PFSK-1 (cell line): Measurements from ENCODE around the gene PAAF1.

Source experiments
- FOXP2 ChIP-seq: optimal IDR thresholded peaks from 2 replicates; pipeline ENCODE3; 2011; ENCODE audit warnings: borderline replicate concordance, control low read depth, inconsistent platforms; ENCODE audit not compliant: insufficient read depth; ENCODE audit errors: extremely low read length, extremely low read depth
- POLR2AphosphoS5 ChIP-seq: IDR thresholded peaks from 2 replicates; pipeline ENCODE4 v1.6.1; 2012; ENCODE audit warnings: low read depth, mild to moderate bottlenecking, control low read depth, low read length, moderate library complexity
- SIN3A ChIP-seq: IDR thresholded peaks from 2 replicates; pipeline ENCODE4 v1.6.1; 2012; ENCODE audit warnings: mild to moderate bottlenecking, low read length, moderate library complexity, borderline replicate concordance; ENCODE audit not compliant: insufficient read depth
- TAF1 ChIP-seq: IDR thresholded peaks from 2 replicates; pipeline ENCODE4 v1.6.1; 2012; ENCODE audit warnings: low read length, control low read depth, borderline replicate concordance; ENCODE audit not compliant: insufficient read depth
- TF ChIP-seq, protein P1 (sequence below), 2 experiments: IDR thresholded peaks; 2 replicates each; pipeline versions ENCODE4 v1.6.1 to v1.8.0; 2011 to 2012; ENCODE audit warnings: low read depth in 2 of 2, low read length in 2 of 2, control low read depth in 1 of 2, inconsistent platforms in 1 of 2, mild to moderate bottlenecking in 1 of 2, moderate library complexity in 1 of 2; ENCODE audit not compliant: insufficient read depth in 1 of 2

PAAF1 gene

DNA sequence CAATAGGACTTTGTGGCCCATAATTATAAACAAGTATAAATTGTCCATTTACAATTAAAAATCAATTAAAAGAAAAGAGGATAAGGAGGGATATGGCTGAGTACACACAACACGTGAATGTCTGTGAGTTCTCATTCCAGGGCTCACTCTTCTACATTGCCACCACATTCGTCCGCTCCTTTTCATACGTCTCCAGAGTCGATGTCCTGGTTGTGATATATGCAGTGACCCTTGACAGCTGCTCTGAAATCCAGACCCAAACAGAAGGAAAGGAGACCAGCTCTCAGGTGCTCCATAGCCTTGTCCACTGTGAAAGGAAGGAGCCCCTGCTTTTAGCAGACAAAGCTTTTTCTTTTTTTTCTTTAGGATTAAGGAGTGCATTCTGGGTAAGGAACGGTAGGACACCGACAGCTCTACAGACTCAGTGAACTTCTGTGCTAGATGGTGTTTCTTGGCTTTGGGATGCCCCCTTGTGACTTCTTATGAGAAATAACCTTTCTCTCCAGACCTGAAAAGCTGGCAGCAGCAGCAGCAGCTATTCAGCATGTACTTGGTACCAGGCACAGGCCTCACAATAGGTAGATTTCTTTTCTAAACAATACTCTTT is 54.3 kb downstream of the PAAF1 start:
- TF ChIP-seq FOXP2 (no peak), TAF1 (no peak), POLR2AphosphoS5 (no peak), SIN3A (no peak)
- TF ChIP-seq, protein P1, sequence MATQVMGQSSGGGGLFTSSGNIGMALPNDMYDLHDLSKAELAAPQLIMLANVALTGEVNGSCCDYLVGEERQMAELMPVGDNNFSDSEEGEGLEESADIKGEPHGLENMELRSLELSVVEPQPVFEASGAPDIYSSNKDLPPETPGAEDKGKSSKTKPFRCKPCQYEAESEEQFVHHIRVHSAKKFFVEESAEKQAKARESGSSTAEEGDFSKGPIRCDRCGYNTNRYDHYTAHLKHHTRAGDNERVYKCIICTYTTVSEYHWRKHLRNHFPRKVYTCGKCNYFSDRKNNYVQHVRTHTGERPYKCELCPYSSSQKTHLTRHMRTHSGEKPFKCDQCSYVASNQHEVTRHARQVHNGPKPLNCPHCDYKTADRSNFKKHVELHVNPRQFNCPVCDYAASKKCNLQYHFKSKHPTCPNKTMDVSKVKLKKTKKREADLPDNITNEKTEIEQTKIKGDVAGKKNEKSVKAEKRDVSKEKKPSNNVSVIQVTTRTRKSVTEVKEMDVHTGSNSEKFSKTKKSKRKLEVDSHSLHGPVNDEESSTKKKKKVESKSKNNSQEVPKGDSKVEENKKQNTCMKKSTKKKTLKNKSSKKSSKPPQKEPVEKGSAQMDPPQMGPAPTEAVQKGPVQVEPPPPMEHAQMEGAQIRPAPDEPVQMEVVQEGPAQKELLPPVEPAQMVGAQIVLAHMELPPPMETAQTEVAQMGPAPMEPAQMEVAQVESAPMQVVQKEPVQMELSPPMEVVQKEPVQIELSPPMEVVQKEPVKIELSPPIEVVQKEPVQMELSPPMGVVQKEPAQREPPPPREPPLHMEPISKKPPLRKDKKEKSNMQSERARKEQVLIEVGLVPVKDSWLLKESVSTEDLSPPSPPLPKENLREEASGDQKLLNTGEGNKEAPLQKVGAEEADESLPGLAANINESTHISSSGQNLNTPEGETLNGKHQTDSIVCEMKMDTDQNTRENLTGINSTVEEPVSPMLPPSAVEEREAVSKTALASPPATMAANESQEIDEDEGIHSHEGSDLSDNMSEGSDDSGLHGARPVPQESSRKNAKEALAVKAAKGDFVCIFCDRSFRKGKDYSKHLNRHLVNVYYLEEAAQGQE (IDR thresholded peaks at IDR 0.05; ENCODE audit: insufficient read depth in 1 of 2, low read depth in 2 of 2, low read length in 2 of 2): no peak

DNA sequence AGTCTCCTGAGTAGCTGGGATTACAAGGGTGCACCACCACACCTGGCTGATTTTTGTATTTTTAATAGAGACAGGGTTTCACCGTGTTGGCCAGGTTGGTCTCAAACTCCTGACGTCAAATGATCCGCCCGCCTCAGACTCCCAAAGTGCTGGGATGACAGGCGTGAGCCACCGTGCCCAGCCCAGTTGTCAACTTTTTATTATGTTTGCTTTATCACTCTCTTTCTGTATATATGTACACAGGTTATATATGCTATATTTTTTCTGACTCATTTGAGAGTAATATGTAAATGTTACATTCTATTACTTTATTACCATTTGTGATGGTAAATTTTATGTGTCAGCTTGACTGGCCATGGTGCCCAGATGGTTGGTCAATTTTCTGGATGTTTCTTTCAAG is 55.2 kb downstream of the PAAF1 start:
- TF ChIP-seq, protein P1 (IDR thresholded peaks at IDR 0.05; ENCODE audit: insufficient read depth in 1 of 2, low read depth in 2 of 2, low read length in 2 of 2): no peak
- TF ChIP-seq TAF1: no peak
- TF ChIP-seq POLR2AphosphoS5: no peak
- TF ChIP-seq SIN3A: no peak
- TF ChIP-seq FOXP2: no peak

DNA sequence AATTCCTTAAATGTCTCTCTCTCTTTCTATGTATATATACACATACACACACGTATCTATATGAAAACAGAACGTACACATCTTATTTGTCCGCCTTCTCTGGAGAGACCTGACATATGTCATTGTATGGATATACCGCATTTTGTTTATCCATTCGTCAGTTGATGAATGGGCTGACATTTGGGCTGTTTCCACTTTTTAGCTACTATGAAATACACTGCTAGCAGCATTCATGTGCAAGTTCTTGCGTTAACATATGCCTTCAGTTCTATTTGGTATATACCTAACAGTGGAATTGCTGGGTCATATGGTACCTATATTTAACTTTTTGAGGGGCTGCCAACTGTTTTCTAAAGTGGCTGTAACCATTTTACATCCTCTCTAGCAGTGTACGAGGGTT is 56.0 kb downstream of the PAAF1 start:
- TF ChIP-seq FOXP2 (no peak), POLR2AphosphoS5 (no peak), SIN3A (no peak), TAF1 (no peak)
- TF ChIP-seq, protein P1 (IDR thresholded peaks at IDR 0.05; ENCODE audit: insufficient read depth in 1 of 2, low read depth in 2 of 2, low read length in 2 of 2): no peak

DNA sequence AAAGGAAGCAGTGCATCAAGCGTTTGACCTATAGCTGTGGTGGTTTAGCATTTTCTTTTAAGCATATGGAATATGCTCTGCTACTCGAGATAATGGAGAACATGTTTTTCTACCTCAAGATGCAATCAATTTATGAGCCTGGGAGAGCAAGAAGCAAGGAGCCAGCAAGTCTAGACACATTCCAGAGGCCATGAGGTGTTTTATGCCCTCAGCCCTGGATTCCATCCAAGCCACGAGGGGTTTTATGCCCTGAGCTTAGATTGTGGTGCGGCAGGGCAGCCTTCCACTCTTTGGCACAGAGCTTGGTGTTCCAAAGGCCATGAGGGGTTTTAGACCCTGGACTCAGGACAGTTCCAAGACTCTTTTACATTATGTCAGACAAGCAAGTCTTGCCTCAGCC is 62.3 kb downstream of the PAAF1 start:
- TF ChIP-seq SIN3A (no peak), FOXP2 (no peak), POLR2AphosphoS5 (no peak), TAF1 (no peak)
- TF ChIP-seq, protein P1 (IDR thresholded peaks at IDR 0.05; ENCODE audit: insufficient read depth in 1 of 2, low read depth in 2 of 2, low read length in 2 of 2): no peak
